Activated T-cell treated with anti-CD3 and anti-CD28 coated beads, Interleukin-2, amount 50 U/mL, for 48 hours (primary cell): Measurements from ENCODE around the gene HS6ST3.
"Not testable (repeated sequence)": the region's sequence is repeated elsewhere in the genome, so short reads cannot be mapped to it uniquely, and the experiment has no call there.

Experiments used
- DNase-seq, 2 experiments: peaks; one replicate each; pipeline ENCODE4 v3.0.0-alpha.2; 2020

HS6ST3 gene

GRCh38 chr13:96093296-96094006, 3.5 kb downstream of the HS6ST3 start:
- DNase-seq = no peak

DNA sequence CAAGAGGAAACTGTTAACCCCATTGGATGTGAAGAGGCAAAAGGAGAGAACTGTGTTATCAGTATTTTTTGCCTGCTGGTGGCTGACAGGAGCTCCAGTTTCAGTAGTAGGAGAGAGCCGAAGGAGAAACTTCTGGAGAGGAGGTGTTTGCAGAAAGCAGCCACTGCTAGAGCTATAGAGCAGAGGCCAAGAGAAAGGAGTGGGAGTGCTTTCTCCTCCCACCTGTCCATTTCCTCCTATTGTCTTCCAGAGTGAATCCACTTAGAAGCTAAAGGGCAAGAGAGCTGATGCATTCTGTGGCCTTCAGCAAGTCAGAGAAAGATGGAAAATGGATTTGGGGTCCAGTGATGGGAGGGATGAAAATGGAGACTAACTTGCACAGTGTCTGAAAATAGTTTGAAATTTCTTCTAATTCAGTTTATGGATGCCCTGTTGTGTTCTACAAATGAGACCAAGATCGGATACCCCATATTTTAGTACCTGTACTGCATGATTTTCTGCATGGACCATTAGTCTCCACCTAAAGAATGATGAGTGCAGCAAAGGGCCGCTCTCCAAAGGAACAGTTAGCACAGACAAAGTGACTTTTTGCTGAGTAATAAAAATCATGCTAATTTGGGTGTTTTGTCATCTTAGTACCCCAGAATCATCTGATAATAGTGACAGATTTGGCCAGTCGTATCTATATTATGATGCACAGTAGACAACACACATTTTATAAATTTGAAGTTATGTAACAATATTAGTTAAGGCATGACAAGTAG, 10.7 kb downstream of the HS6ST3 start:
- no peak for DNase-seq

DNA sequence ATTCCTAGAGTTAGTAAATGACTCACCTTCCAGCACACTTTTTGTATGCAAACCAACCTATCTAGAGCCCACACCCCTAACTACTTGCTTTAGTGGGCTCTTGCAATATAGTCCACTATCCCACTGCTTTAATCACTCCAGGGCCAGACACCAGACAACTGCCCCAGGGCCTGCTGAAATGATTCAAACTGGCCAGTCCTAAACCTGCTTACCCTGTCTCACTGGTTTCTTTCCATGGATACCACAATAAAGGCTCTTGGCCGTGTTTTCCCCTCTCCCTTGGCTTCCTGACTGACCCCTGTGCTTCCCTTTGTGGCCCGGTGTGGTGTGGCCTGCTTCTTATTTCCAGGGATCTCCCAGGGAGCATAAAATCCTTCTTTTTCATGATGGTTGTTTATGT, 14.6 kb downstream of the HS6ST3 start:
- no peak for DNase-seq

GRCh38 chr13:96108072-96108471, 18.2 kb downstream of the HS6ST3 start:
- not testable (repeated sequence) for DNase-seq

GRCh38 chr13:96109125-96109524, 19.2 kb downstream of the HS6ST3 start:
- DNase-seq = no peak

GRCh38 chr13:96112936-96113335, 23.0 kb downstream of the HS6ST3 start:
- no peak for DNase-seq

DNA sequence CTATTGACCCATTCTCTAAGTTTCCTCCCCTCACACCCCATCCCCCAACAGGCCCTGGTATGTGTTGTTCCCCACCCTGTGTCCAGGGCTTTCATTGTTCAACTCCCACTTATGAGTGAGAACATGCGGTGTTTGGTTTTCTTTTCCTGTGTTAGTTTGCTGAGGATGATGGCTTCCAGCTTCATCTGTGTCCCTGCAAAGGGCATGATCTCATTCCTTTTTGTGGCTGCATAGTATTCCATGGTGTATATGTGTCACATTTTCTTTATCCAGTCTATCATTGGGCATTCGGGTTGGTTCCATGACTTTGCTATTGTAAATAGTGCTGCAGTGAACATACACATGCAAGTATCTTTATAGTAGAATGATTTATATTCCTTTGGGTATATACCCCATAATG, 25.5 kb downstream of the HS6ST3 start:
- DNase-seq = not testable (repeated sequence)

GRCh38 chr13:96119921-96120320, 30.0 kb downstream of the HS6ST3 start:
- no peak for DNase-seq

DNA sequence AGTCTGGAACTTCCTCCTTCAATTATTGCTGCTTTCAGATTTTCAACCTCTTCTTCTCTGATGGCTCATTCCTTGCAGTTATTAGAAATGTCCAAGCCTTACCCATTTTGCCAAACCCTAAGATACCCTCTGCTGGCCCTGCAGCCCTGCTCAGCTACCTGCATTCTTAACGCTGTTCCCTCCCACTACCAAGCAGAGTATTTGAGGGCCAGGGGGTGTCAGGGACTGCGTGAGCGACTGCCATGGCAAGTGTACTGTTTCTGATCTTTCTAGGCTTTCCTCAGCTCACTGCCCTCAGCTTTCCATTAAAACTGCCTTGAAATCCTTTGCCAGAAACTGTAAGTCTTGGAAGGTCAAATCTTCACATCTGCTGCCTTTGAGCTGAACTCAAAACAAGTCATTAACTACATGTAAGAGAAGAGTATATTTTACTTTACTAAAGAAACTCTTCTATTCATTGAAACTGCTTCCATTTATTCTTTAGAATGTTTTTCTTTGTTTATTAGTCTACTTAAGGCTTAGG, 41.0 kb downstream of the HS6ST3 start:
- no peak for DNase-seq

DNA sequence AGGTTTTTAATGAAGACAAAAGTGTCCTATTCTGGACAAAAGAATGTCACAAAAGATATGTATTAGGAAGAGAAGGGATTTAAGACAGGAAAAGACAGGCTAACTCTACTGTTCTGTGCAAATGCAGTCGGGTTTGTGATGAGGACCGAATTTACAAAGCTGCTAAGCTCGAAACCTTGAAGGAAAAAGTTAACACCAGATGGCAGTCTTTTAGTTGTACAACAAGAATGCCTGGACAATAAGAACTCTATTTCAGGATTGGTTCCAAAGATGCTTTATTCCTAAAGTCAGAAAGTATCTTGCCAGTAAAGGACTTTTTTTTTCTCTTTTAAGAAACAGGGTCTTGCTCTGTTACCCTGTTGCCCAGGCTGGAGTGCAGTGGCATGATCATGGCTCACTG, 51.1 kb downstream of the HS6ST3 start:
- DNase-seq = no peak

DNA sequence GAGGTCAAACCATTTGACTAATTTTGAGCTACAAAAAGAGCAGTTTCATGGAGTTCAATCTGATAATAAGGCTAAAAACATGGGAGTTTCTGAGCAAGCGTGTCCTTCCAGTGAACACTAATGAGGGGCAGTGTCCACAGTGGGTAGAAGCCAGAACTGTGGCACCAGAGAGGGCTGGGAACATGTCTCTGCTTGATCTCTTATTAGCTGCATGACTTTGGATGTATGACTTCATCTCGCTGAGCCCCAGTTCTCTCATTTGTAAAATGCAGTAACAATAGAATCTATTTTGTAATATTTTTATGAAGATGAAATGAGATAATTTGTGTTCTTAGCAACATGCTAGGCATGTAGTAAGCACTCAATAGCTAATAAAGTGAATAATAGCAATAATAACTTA, 69.8 kb downstream of the HS6ST3 start:
- no peak for DNase-seq

DNA sequence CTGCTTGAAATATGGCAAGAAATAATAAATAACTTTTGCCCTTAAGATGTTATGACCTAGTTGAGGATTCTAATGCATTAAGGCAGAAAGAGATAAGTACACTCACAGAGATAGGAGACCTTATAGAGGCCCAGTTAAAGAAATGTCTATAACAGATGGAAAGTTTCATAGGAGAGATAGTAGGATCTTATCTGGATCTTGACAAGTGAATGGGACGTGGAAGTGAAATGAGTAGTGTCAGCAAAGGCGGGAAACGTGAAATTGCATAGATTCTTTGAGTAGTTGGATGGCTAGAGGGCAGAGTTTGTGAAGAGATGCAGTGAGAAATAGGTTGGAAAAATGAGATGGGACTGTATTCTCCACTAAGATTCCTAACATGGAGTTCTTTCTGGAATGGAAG, 71.2 kb downstream of the HS6ST3 start:
- DNase-seq = no peak

- DNase-seq = no peak
These were observed 75.9 kb downstream of the HS6ST3 start for GRCh38 chr13:96165840-96166239.

DNA sequence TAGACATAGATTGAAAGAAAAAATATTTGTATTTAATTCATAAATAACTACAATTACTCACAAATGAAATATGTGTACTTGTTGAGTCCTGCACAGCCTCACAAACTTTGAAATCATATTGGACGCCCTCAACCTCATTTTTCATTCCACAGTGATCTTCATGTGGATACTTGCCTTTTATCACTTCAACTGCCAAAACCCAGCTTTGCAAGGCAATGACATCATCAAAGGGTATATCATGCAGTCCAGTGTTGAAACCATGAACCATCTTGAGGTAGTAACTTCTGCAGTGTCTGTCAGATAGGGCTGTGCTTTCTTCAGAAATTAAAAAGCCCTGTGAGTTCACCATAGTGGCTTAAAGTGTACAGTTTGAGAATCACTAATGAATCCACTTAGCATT, 82.2 kb downstream of the HS6ST3 start:
- DNase-seq = no peak

DNA sequence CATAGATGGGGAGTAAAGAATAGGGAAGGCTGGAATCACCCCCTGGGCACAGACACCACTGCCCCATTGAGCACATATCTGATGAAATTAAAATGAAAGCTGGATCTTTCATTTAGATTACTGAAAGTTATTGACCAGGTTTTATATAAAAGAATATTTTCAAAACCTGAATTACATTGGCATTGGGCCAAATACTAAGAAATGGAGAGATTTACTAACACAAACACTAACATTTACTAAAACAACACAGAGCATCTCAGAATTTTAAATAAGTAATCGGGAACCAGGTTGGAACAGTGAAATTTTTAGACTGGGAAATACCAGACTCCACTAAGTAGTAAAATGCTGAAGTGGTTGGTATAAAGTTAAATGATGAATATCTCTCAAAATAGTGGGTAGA, 88.9 kb downstream of the HS6ST3 start:
- DNase-seq = no peak

GRCh38 chr13:96179309-96179708, 89.4 kb downstream of the HS6ST3 start:
- no peak for DNase-seq

GRCh38 chr13:96181911-96182310, 92.0 kb downstream of the HS6ST3 start:
- no peak for DNase-seq

DNA sequence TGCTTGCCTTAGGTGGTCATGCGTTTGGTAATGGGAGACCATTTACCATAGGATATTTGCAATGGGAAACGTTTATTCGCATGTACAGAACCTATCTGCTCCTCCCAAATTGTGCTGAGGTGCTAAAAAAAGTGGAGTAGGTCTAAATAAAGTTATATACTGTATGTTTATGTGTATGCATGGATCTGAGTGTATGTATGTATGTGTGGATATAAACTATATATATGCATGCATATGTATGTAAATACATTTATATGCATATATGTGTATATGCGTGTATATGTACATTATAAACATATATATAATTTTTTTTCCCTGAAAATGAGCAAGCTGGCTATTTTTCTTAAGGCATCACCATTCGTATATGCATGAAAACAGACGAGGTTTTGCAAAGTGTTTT, 95.9 kb downstream of the HS6ST3 start:
- no peak for DNase-seq

DNA sequence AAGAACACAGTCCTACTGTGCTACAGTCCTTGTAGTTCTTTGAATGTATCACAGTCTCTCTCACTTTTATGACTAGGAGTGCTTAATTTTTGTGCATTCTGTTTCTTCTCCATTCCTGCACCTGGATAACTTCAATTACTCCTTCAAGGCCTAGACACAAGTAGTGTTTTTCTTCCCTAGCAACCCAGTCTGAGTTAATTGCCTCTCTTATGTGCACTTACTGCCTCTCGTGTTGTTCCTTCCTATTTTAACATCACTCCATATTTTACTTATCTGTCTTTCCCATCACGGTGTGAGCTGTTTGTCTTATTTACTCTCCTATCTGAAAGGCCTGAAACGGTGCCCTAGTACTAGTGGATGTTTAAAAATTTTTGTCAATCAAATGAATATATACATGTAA, 101.5 kb downstream of the HS6ST3 start:
- no peak for DNase-seq

- no peak for DNase-seq
These were observed 103.9 kb downstream of the HS6ST3 start for GRCh38 chr13:96193728-96194310.

- DNase-seq = no peak
These were observed 108.1 kb downstream of the HS6ST3 start for GRCh38 chr13:96198038-96198437.

GRCh38 chr13:96199315-96199714, 109.4 kb downstream of the HS6ST3 start:
- no peak for DNase-seq

DNA sequence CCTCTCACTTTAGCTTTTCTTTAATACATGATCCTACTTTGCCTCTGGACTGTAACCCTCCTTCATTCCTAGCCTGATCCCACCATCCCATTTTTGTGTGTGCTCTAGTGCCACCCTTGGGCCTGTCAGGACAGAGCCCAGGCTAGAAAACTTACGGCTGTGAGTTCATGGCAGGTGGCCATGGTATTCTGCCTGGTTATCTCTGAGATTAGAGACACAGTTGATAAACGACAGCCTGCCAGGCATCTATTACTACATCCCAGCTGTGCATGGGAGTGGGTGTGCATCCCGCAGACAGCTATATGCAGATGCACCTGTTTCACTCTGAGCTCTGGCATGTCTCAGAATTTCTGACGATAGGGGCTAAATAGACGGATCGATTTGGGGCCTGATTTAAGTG, 110.9 kb downstream of the HS6ST3 start:
- DNase-seq = no peak

GRCh38 chr13:96202315-96202714, 112.4 kb downstream of the HS6ST3 start:
- no peak for DNase-seq
